ENCODE measurements around the gene SAMD8. TPM values are rescaled to one million over a fixed set of nuclear protein-coding genes. Genes with fewer than 3 reads are reported as not detected.
"Not testable (repeated sequence)": the region's sequence is repeated elsewhere in the genome, so short reads cannot be mapped to it uniquely, and the experiment has no call there.

SAMD8 gene
- polyA plus RNA-seq, 3 donors: 13.0 to 18.8 (median 13.7) TPM

DNA sequence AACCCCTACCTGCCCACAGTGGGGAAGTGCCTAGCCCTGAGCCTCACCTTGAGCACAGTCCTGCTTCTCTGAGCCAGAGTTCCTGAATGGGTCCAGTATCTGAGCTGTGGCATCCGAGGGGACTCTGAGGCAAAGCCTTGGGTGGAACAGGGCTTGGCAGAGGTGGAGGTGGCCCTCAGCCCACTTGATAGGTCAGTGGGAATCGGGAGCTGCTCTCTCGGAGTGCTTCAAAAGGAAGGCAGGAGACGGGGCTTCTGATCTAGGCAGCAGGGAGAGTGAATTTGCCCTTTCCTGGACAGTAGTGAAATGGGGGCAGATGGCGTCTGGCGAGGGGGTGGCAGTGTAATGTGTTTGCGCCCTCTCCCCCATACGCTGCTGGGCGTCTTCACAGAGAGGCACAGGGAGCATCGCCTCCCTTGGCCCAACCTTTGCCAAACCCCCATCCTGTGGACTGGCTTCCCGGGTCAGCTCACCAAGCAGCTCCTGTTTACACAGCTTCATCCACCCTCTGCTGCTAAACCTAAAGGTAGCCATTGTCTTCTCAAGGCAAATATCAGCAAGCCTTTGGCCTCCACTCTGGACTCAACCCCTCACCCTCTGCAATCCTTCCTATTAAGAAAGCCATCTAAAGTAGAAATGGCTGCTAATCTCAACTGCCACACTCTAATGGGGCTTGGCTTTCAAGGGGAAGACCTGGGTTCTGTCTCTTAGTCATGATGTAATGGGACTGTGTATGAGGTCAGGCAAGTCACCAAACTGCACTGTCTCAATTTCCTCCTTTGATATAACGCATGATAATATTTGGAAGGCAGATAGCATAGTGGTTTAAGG lies 78.0 kb downstream of the SAMD8 start:
- Histone ChIP-seq H3K4me2 (replicated peaks; ENCODE audit: extremely low read depth, low read length, poor library complexity, severe bottlenecking) (no peak overlapping the region), H3K27me3 (ENCODE audit: control insufficient read depth in 2 of 2, insufficient read depth in 2 of 2, low read length in 2 of 2) (no peaks in the 10 kb centered on the region), H3K9ac (ENCODE audit: insufficient read depth, low read length, poor library complexity, severe bottlenecking) (no peak overlapping the region), H3K36me3 (replicated peaks in 1 of 2; ENCODE audit: control insufficient read depth in 1 of 2, insufficient read depth in 2 of 2, low read length in 2 of 2) (peaks cover 0 to 8% of the 10 kb centered on the region in 2 donors), H2AFZ (ENCODE audit: insufficient read depth, low read depth, low read length, poor library complexity, severe bottlenecking) (no peak overlapping the region), H3K79me2 (ENCODE audit: insufficient read depth, low read length) (no peaks in the 10 kb centered on the region), H3K4me3 (replicated peaks in 1 of 3; ENCODE audit: low read depth in 2 of 3, low read length in 3 of 3) (no peak overlapping the region), H3K4me1 (ENCODE audit: control insufficient read depth in 1 of 2, insufficient read depth in 2 of 2, low read length in 2 of 2) (peaks cover 19 to 22% of the 10 kb centered on the region in 2 donors), H4K20me1 (ENCODE audit: insufficient read depth, low read length) (peaks cover 12% of the 10 kb centered on the region), H3K27ac (ENCODE audit: low read depth in 1 of 2, low read length in 2 of 2) (no peak overlapping the region), H3K9me3 (replicated peaks in 1 of 2; ENCODE audit: control insufficient read depth in 1 of 2, insufficient read depth in 1 of 2, low read length in 2 of 2) (no peaks in the 10 kb centered on the region)
- DNase-seq: peak in 1 of 3 donors; percentile 37
- Mint-ChIP-seq H3K9me3 (no peaks in the 10 kb centered on the region), H3K4me1 (peaks cover 23% of the 10 kb centered on the region), H3K27ac (peak overlapping the region in 6 of 7 donors; percentile 29 to 85 (median 56)), H3K4me3 (no peak overlapping the region), H3K27me3 (ENCODE audit: low read depth in 3 of 3) (peaks cover 0 to 1% (median 0%) of the 10 kb centered on the region in 3 donors), H3K36me3 (peaks cover 9 to 17% of the 10 kb centered on the region in 2 donors)
- intact Hi-C loops (cut with micrococcal nuclease): loop anchor here (2.0 to 5.0 kb wide), 2 partner anchors 41 to 43 kb away; no protein-coding TSS in a partner anchor
- TF ChIP-seq, protein P1, sequence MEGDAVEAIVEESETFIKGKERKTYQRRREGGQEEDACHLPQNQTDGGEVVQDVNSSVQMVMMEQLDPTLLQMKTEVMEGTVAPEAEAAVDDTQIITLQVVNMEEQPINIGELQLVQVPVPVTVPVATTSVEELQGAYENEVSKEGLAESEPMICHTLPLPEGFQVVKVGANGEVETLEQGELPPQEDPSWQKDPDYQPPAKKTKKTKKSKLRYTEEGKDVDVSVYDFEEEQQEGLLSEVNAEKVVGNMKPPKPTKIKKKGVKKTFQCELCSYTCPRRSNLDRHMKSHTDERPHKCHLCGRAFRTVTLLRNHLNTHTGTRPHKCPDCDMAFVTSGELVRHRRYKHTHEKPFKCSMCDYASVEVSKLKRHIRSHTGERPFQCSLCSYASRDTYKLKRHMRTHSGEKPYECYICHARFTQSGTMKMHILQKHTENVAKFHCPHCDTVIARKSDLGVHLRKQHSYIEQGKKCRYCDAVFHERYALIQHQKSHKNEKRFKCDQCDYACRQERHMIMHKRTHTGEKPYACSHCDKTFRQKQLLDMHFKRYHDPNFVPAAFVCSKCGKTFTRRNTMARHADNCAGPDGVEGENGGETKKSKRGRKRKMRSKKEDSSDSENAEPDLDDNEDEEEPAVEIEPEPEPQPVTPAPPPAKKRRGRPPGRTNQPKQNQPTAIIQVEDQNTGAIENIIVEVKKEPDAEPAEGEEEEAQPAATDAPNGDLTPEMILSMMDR (IDR thresholded peaks at IDR 0.05): no peak
- WGBS (ENCODE audit: insufficient coverage): 97% methylated on average over 8 of the region's 12 CpGs

DNA sequence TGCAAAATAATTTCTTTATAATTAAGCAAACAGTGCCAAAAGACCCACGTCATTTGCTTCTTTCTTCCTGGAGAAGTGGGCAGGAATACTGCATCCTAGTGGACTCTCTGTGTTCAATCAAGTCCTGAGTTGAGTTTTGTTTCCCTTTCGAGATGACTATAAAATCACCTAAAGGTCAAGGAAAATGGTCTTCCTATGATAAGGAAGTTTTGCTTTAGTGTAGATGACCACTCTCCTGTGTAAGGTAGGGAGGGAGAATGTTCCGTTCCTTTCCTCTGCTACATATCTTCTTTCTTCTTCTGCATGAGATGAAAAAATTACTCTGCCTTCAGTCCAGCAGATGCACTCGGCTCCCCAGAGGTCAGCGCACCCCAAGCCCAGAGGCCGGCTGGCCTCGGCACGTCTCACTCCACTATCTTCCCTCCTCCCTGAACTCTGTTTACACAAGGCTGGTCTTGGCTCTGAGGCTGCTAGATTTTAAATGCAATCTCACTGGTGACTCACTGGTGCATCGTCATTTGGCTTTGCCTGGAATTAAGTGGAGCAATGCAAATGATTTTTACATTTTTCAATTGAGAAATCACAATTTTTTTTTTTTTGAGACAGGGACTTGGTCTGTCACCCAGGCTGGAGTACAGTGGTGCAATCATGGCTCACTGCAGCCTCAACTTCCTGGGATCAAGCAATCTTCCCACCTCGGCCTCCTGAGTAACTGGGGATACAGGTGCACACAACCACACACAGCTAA lies 80.5 kb downstream of the SAMD8 start:
- Histone ChIP-seq H3K27ac (ENCODE audit: low read depth in 1 of 2, low read length in 2 of 2) (peak overlapping the region; percentile 69 to 87), H3K36me3 (replicated peaks in 1 of 2; ENCODE audit: control insufficient read depth in 1 of 2, insufficient read depth in 2 of 2, low read length in 2 of 2) (no peaks in the 10 kb centered on the region), H3K4me1 (ENCODE audit: control insufficient read depth in 1 of 2, insufficient read depth in 2 of 2, low read length in 2 of 2) (peaks cover 19 to 22% of the 10 kb centered on the region in 2 donors), H4K20me1 (ENCODE audit: insufficient read depth, low read length) (peaks cover 8% of the 10 kb centered on the region), H3K27me3 (ENCODE audit: control insufficient read depth in 2 of 2, insufficient read depth in 2 of 2, low read length in 2 of 2) (no peaks in the 10 kb centered on the region), H3K79me2 (ENCODE audit: insufficient read depth, low read length) (no peaks in the 10 kb centered on the region), H3K9me3 (replicated peaks in 1 of 2; ENCODE audit: control insufficient read depth in 1 of 2, insufficient read depth in 1 of 2, low read length in 2 of 2) (no peaks in the 10 kb centered on the region), H3K4me3 (replicated peaks in 1 of 3; ENCODE audit: low read depth in 2 of 3, low read length in 3 of 3) (peak overlapping the region in 1 of 3 experiments; percentile 7), H2AFZ (ENCODE audit: insufficient read depth, low read depth, low read length, poor library complexity, severe bottlenecking) (no peak overlapping the region), H3K4me2 (replicated peaks; ENCODE audit: extremely low read depth, low read length, poor library complexity, severe bottlenecking) (peak overlapping the region; percentile 46), H3K9ac (ENCODE audit: insufficient read depth, low read length, poor library complexity, severe bottlenecking) (no peak overlapping the region)
- TF ChIP-seq, protein P1 (IDR thresholded peaks at IDR 0.05): no peak
- H3K9me3 Mint-ChIP-seq: no peaks in the 10 kb centered on the region
- H3K36me3 Mint-ChIP-seq: peaks cover 11 to 13% of the 10 kb centered on the region in 2 donors
- intact Hi-C loops (cut with micrococcal nuclease): no loop called here
- DNase-seq: peak; percentile 87 to 93 (median 91)
- peak overlapping the region; percentile 96 to 99 (median 99) for H3K27ac Mint-ChIP-seq
- peaks cover 23% of the 10 kb centered on the region for H3K4me1 Mint-ChIP-seq
- peak overlapping the region; percentile 69 to 87 for H3K4me3 Mint-ChIP-seq
- peaks cover 0 to 2% (median 0%) of the 10 kb centered on the region in 3 donors for H3K27me3 Mint-ChIP-seq (ENCODE audit: low read depth in 3 of 3)
- 21% methylated on average over 6 of the region's 10 CpGs for WGBS (ENCODE audit: insufficient coverage)

DNA sequence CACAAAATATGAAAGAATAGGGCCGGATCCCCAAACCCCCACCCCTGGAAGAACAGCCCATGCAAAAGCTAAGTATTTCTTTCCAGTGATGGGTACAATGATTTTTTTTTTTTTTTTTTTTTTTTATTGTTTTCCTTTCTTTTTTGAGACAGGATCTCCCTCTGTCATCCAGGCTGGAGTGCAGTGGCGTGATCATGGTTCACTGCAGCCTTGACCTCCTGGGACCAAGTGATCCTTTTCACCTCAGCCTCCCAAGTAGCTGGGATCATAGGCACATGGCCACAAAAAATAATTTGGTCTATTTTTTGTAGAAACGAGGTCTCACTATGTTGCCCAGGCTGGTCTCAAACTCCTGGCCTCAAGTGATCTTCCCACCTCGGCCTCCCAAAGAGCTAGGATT lies 83.2 kb downstream of the SAMD8 start:
- 94% methylated on average over 2 of the region's 4 CpGs for WGBS (ENCODE audit: insufficient coverage)
- H3K4me3 ChIP-seq (replicated peaks in 1 of 3; ENCODE audit: low read depth in 2 of 3, low read length in 3 of 3); DNase-seq; H3K9ac ChIP-seq (ENCODE audit: insufficient read depth, low read length, poor library complexity, severe bottlenecking); H3K4me3 Mint-ChIP-seq; intact Hi-C loops (cut with micrococcal nuclease); H3K9me3 ChIP-seq (replicated peaks in 1 of 2; ENCODE audit: control insufficient read depth in 1 of 2, insufficient read depth in 1 of 2, low read length in 2 of 2); H3K36me3 ChIP-seq (replicated peaks in 1 of 2; ENCODE audit: control insufficient read depth in 1 of 2, insufficient read depth in 2 of 2, low read length in 2 of 2); H3K79me2 ChIP-seq (ENCODE audit: insufficient read depth, low read length); H3K27me3 ChIP-seq (ENCODE audit: control insufficient read depth in 2 of 2, insufficient read depth in 2 of 2, low read length in 2 of 2); H3K27ac ChIP-seq (ENCODE audit: low read depth in 1 of 2, low read length in 2 of 2); H3K27ac Mint-ChIP-seq; H4K20me1 ChIP-seq (ENCODE audit: insufficient read depth, low read length); H3K4me2 ChIP-seq (replicated peaks; ENCODE audit: extremely low read depth, low read length, poor library complexity, severe bottlenecking); H2AFZ ChIP-seq (ENCODE audit: insufficient read depth, low read depth, low read length, poor library complexity, severe bottlenecking); H3K27me3 Mint-ChIP-seq (ENCODE audit: low read depth in 3 of 3); H3K9me3 Mint-ChIP-seq: not testable (repeated sequence)
- H3K4me1 ChIP-seq (ENCODE audit: control insufficient read depth in 1 of 2, insufficient read depth in 2 of 2, low read length in 2 of 2): peaks cover 19 to 22% of the 10 kb centered on the region in 2 donors
- Mint-ChIP-seq H3K36me3 (peaks cover 11 to 13% of the 10 kb centered on the region in 2 donors), H3K4me1 (peaks cover 23% of the 10 kb centered on the region)

Measured in CD14-positive monocyte (primary cell).